Measurements from ENCODE around the gene TFCP2L1.

Gene TFCP2L1

GRCh38 chr2:121237336-121237979 lies 47.5 kb downstream of the TFCP2L1 start:
- no peak for DNase-seq
- no peak overlapping the region for H3K4me3 ChIP-seq (ENCODE audit: low read depth, low read length)
- peaks cover 55% of the 10 kb centered on the region for H3K36me3 ChIP-seq
- no peak overlapping the region for H3K27ac ChIP-seq
- TF ChIP-seq, protein P1, sequence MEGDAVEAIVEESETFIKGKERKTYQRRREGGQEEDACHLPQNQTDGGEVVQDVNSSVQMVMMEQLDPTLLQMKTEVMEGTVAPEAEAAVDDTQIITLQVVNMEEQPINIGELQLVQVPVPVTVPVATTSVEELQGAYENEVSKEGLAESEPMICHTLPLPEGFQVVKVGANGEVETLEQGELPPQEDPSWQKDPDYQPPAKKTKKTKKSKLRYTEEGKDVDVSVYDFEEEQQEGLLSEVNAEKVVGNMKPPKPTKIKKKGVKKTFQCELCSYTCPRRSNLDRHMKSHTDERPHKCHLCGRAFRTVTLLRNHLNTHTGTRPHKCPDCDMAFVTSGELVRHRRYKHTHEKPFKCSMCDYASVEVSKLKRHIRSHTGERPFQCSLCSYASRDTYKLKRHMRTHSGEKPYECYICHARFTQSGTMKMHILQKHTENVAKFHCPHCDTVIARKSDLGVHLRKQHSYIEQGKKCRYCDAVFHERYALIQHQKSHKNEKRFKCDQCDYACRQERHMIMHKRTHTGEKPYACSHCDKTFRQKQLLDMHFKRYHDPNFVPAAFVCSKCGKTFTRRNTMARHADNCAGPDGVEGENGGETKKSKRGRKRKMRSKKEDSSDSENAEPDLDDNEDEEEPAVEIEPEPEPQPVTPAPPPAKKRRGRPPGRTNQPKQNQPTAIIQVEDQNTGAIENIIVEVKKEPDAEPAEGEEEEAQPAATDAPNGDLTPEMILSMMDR (IDR thresholded peaks at IDR 0.05; ENCODE audit: low read depth, low read length): no peak
- H3K27me3 ChIP-seq (ENCODE audit: insufficient read depth, low read depth, severe bottlenecking): no peaks in the 10 kb centered on the region
- no peaks in the 10 kb centered on the region for H3K9me3 ChIP-seq (ENCODE audit: severe bottlenecking)

- Histone ChIP-seq H3K27ac (no peak overlapping the region), H3K36me3 (peaks cover 61% of the 10 kb centered on the region), H3K27me3 (ENCODE audit: insufficient read depth, low read depth, severe bottlenecking) (no peaks in the 10 kb centered on the region), H3K4me3 (ENCODE audit: low read depth, low read length) (no peak overlapping the region), H3K9me3 (ENCODE audit: severe bottlenecking) (no peaks in the 10 kb centered on the region)
- TF ChIP-seq, protein P1 (IDR thresholded peaks at IDR 0.05; ENCODE audit: low read depth, low read length): no peak
- DNase-seq: no peak
These were observed 48.3 kb downstream of the TFCP2L1 start for GRCh38 chr2:121236650-121237180.

DNA sequence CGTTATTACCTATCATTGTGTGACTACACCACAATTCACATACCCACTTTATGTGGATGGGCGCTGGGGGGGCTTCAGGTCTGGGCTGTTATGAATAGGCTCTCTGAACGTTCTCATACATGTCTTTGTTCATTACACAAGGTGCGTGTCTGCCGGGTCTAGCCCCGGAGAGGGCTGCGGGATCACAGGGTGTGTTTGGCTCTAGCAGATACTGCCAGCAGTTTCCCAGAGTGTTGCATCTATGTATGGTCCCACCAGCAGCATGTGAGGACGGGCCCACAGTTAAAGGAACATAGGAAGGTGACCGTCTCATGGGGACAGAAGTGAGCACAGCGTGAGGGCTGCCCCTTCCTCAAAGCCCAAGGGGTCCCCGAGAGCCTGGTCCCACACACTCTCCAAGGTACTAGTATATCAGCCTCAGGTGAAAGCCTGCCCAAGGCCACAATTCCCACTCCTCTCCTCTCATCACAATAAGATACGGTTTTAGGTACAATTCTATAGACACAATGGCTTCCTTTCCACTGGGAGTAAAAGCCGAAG lies 48.8 kb downstream of the TFCP2L1 start:
- H3K27me3 ChIP-seq (ENCODE audit: insufficient read depth, low read depth, severe bottlenecking): no peaks in the 10 kb centered on the region
- DNase-seq: no peak

GRCh38 chr2:121235542-121235941 lies 49.5 kb downstream of the TFCP2L1 start:
- H3K36me3 ChIP-seq: peaks cover 67% of the 10 kb centered on the region
- no peak for DNase-seq
- H3K27ac ChIP-seq: no peak overlapping the region
- H3K27me3 ChIP-seq (ENCODE audit: insufficient read depth, low read depth, severe bottlenecking): no peaks in the 10 kb centered on the region
- H3K9me3 ChIP-seq (ENCODE audit: severe bottlenecking): no peaks in the 10 kb centered on the region
- TF ChIP-seq, protein P1 (IDR thresholded peaks at IDR 0.05; ENCODE audit: low read depth, low read length): no peak
- H3K4me3 ChIP-seq (ENCODE audit: low read depth, low read length): no peak overlapping the region

More for the DNA sequence above, 48.8 kb downstream of the TFCP2L1 start:
- TF ChIP-seq, protein P1 (IDR thresholded peaks at IDR 0.05; ENCODE audit: low read depth, low read length): no peak
- Histone ChIP-seq H3K27ac (no peak overlapping the region), H3K9me3 (ENCODE audit: severe bottlenecking) (no peaks in the 10 kb centered on the region), H3K4me3 (ENCODE audit: low read depth, low read length) (no peak overlapping the region), H3K36me3 (peaks cover 64% of the 10 kb centered on the region)

DNA sequence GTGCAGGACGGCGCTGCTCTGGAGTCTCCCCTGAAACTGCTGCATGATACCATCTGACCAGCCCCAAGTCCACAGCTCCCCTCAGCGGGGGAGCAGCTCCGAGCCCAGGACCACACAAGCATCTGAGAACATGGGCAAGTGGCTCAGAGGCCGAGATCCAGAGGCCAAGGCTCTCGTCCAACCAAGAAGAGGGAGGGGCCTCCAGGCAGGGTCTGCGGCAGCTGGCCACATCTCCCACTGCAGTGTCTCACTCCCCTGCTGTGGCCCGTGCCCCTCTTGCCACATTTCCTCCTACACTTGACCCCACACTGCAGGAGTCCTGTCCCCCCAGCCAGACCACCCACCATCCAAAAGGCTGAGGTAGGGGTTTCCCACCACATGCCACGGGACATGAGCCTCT lies 50.2 kb downstream of the TFCP2L1 start:
- H3K27me3 ChIP-seq (ENCODE audit: insufficient read depth, low read depth, severe bottlenecking): no peaks in the 10 kb centered on the region
- no peak for DNase-seq
- no peaks in the 10 kb centered on the region for H3K9me3 ChIP-seq (ENCODE audit: severe bottlenecking)
- H3K27ac ChIP-seq: no peak overlapping the region
- H3K4me3 ChIP-seq (ENCODE audit: low read depth, low read length): no peak overlapping the region
- TF ChIP-seq, protein P1 (IDR thresholded peaks at IDR 0.05; ENCODE audit: low read depth, low read length): no peak
- peaks cover 60% of the 10 kb centered on the region for H3K36me3 ChIP-seq
